Type B pancreatic cell (in vitro differentiated cells): ENCODE data around the gene PIP4K2B. TPM values are rescaled to one million over a fixed set of nuclear protein-coding genes. Genes with fewer than 3 reads are reported as not detected.

Experiments used
- DNase-seq: peaks from one replicate; pipeline ENCODE4 v3.0.0; 2021; ENCODE audit warnings: mixed read lengths; ENCODE audit not compliant: unreplicated experiment; ENCODE audit errors: extremely low spot score
- H3K27ac Mint-ChIP-seq: 2 replicates; pipeline ENCODE4 v1.8.0; 2021; ENCODE audit warnings: mild to moderate bottlenecking, mixed read lengths
- H3K27me3 Mint-ChIP-seq: 2 replicates; pipeline ENCODE4 v1.8.0; 2021; ENCODE audit warnings: mixed read lengths
- H3K36me3 Mint-ChIP-seq: 2 replicates; pipeline ENCODE4 v1.8.0; 2021; ENCODE audit warnings: mixed read lengths
- H3K4me1 Mint-ChIP-seq: one replicate; pipeline ENCODE4 v1.8.0; 2021; ENCODE audit warnings: mixed read lengths; ENCODE audit not compliant: unreplicated experiment
- H3K4me3 Mint-ChIP-seq: 2 replicates; pipeline ENCODE4 v1.8.0; 2021; ENCODE audit warnings: mild to moderate bottlenecking, mixed read lengths
- H3K9me3 Mint-ChIP-seq: 2 replicates; pipeline ENCODE4 v1.8.0; 2021; ENCODE audit warnings: mixed read lengths
- CTCF ChIP-seq: fragments of 200-600 bp; sonication (generic); conservative IDR thresholded peaks from 2 replicates; pipeline ENCODE4 v1.5.0; 2021; ENCODE audit warnings: antibody characterized with exemption, mild to moderate bottlenecking
- total RNA-seq: library from RNA; stranded (reverse); gene quantifications from 2 replicates; pipeline ENCODE4 v1.2.1, GENCODE V29; 2021; ENCODE audit warnings: low replicate concordance

The PIP4K2B gene
- total RNA-seq, 1 donor from 2014 or later, result 72.6 TPM

GRCh38 chr17:38786372-38786771 lies 13.0 kb downstream of the PIP4K2B start:
- H3K27me3 Mint-ChIP-seq, result no peaks in the 10 kb centered on the region
- no peaks in the 10 kb centered on the region for H3K9me3 Mint-ChIP-seq
- H3K36me3 Mint-ChIP-seq, result peaks cover 10% of the 10 kb centered on the region
- no peak overlapping the region for H3K27ac Mint-ChIP-seq
- DNase-seq, result no peak
- TF ChIP-seq CTCF, result no peak
- H3K4me1 Mint-ChIP-seq, result peaks cover 20% of the 10 kb centered on the region
- no peak overlapping the region for H3K4me3 Mint-ChIP-seq

- DNase-seq, result no peak
- H3K4me3 Mint-ChIP-seq, result no peak overlapping the region
- no peaks in the 10 kb centered on the region for H3K27me3 Mint-ChIP-seq
- no peaks in the 10 kb centered on the region for H3K4me1 Mint-ChIP-seq
- no peaks in the 10 kb centered on the region for H3K9me3 Mint-ChIP-seq
- TF ChIP-seq CTCF, result no peak
- H3K36me3 Mint-ChIP-seq, result peaks cover 14% of the 10 kb centered on the region
- H3K27ac Mint-ChIP-seq, result no peak overlapping the region
These were observed 16.1 kb downstream of the PIP4K2B start for GRCh38 chr17:38783227-38783626.

- peaks cover 10% of the 10 kb centered on the region for H3K36me3 Mint-ChIP-seq
- no peak overlapping the region for H3K4me3 Mint-ChIP-seq
- no peaks in the 10 kb centered on the region for H3K27me3 Mint-ChIP-seq
- no peaks in the 10 kb centered on the region for H3K4me1 Mint-ChIP-seq
- no peaks in the 10 kb centered on the region for H3K9me3 Mint-ChIP-seq
- no peak overlapping the region for H3K27ac Mint-ChIP-seq
- no peak for DNase-seq
- TF ChIP-seq CTCF, result no peak
These were observed 19.2 kb downstream of the PIP4K2B start for GRCh38 chr17:38779965-38780752.

- DNase-seq, result no peak
- Mint-ChIP-seq H3K27me3 (no peaks in the 10 kb centered on the region), H3K9me3 (no peaks in the 10 kb centered on the region), H3K4me3 (no peak overlapping the region), H3K4me1 (no peaks in the 10 kb centered on the region), H3K27ac (no peak overlapping the region), H3K36me3 (peaks cover 20% of the 10 kb centered on the region)
- no peak for TF ChIP-seq CTCF
These were observed 21.6 kb downstream of the PIP4K2B start for GRCh38 chr17:38777641-38778250.

- Mint-ChIP-seq H3K36me3 (peaks cover 20% of the 10 kb centered on the region), H3K4me3 (no peak overlapping the region), H3K4me1 (no peaks in the 10 kb centered on the region), H3K27ac (no peak overlapping the region), H3K9me3 (no peaks in the 10 kb centered on the region), H3K27me3 (no peaks in the 10 kb centered on the region)
- TF ChIP-seq CTCF, result no peak
- no peak for DNase-seq
These were observed 26.1 kb downstream of the PIP4K2B start for GRCh38 chr17:38773258-38773657.
